HG03066 (cell line): ENCODE results near the gene SLC7A5.
"Not testable (repeated sequence)": the region's sequence is repeated elsewhere in the genome, so short reads cannot be mapped to it uniquely, and the experiment has no call there.

Experiments
- ATAC-seq: cut with Tn5 transposase; IDR thresholded peaks from one replicate; pipeline ENCODE4 v1.9.1; 2021; ENCODE audit warnings: low read depth; ENCODE audit not compliant: unreplicated experiment

Gene SLC7A5

DNA sequence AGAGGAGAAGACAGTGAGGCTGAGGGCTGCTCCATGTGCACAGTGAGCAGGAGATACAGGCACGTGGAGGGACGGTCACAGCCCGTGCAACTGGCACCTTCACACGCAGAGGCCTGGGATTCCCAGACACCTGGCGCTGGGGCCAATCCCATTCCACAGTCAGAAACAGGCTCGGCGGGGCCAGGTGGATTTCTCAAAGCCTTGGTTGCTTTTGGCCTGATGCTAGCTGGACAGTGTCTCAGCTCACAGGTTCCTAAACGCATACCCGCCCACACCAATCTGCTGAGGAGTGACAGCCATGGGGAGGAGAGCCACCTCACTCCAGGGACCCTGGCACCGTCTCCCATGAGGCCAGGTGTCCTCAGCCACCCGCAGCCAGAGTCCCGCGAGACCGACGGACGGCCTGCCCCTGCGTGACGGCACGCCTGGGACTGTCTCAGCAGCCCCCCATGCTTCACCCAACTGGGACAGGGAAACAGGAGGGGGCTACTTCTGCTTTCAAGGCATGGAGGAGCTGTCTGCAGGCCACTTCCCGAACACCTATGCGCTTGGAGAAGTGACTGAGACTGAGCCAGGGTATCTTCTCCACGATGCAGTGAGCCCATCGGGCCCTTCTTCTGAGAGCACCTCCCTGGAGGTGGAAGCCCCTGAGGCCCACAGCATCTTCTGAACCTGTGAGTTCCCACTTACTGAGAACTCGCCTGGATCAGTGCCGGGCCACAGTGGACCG lies 6.5 kb downstream of the SLC7A5 start:
- ATAC-seq: not testable (repeated sequence)

- not testable (repeated sequence) for ATAC-seq
Measured at GRCh38 chr16:87861300-87862099, 7.8 kb downstream of the SLC7A5 start.

DNA sequence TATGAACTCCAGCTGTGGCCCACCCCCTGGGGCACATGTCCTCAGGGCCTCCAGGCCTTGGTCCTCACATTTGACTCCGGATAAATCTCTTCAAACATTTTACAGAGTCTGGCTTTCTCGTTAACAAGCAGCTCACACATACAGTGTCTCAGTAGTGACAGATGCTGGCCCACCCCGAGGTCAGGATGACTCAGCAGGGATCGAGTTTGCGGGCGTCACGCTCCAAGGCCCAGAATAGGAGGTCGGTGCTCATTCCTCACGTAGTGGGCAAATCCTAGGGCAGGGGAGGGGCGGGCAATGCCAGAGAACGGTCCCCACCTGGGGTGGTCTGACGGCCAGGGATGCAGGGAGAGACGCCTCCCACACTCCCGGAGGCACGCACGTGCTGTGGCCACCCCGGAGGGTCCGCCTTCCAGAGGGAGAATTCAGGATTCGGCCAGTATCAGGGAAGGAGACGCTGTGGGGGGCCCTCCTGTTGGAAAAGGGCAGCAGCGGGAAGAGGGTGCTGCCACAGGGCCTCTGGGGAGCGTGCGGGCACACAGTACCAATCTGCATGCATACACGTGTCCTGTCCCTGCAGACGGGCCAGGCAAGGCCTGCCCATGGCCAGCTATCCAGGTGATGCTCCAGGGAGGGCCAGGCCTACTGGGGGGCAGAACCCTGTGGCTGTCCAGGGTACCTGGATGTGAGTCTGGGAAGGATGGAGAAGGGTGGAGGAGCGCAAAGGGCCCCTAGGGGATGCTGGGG lies 8.6 kb downstream of the SLC7A5 start:
- ATAC-seq: no peak

DNA sequence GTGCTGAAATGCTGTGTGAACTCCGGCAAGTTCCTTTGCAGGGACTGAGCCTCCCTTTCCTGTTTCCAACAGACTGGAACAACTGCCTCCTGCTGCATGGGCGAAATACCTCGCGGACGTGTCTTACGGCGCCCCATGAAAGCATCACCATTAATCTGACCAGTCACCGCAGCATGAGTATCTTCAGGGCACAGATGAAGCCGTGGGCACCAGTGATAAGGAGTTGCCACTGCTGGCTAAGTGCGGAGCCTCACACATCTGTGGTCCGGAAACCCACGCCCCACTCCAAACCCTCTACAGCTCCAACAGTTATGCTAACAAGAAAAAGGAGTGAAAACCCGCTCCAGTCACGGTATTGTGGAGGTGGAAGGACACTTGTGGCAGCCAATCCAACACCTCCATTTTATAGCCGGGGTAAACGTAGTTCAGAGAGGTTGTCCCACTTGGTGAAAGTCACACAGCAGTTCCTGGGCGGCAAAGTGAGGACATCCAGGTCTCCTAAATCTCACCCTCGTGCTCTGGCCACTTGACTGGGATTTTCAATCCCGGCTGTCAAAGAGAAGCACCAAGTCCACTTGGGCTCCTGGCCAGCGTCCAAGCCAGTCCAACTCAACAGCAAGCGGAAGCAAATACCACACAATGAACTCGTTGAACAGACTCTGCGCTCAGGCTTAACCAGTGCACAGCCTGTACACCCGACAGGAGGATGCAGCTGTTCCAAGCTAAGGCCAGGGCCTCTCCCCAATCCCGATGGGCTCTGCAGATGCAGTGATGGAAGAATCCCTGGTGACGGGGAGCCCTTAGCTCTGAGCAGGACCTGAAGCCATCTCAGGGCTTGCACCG lies 10.9 kb downstream of the SLC7A5 start:
- not testable (repeated sequence) for ATAC-seq

- ATAC-seq: no peak
Measured at GRCh38 chr16:87856791-87857228, 12.5 kb downstream of the SLC7A5 start.

GRCh38 chr16:87855852-87856715 lies 13.2 kb downstream of the SLC7A5 start:
- no peak for ATAC-seq

- no peak for ATAC-seq
Measured at GRCh38 chr16:87854907-87855683, 14.2 kb downstream of the SLC7A5 start.

DNA sequence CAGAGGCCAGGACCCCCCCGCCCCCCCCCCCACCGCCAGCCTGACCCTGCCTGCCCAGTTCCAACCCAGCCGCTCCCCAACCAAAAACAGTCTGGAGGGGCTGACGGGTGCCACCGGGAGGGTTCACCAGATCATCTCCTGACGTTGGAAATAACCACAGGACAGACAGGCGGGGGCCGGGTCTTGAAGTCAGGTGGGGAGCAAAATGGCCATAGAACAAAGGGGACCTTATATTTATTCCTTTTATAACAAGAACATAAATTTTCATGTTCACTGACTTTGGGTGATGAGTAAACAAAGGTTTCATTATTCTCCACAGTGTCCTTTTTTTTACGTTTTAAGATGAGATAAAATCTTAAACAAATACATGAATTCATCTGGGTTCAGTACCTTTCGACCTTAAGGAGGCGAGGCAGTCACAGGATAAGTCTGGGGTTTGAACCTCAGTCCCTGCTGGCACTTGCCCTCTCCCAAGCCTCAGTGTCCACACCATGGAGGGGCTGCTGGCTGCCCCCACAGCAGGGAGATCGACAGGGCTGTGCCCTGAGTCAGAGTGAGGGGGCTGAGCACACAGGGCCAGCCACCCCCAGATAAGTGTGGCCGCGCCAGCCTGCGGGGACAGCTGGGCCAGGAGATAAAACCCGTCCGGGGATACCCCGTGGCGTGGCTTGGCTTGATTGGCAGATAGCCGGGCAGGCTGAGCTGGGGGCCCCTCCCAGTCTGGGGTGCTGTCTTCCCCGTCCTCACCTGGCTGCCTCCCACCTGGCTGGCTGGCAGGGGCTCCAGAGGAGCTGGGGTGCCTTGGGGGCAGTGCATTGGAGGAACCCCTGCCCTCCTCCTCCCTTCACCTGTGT lies 15.0 kb downstream of the SLC7A5 start:
- ATAC-seq: no peak

DNA sequence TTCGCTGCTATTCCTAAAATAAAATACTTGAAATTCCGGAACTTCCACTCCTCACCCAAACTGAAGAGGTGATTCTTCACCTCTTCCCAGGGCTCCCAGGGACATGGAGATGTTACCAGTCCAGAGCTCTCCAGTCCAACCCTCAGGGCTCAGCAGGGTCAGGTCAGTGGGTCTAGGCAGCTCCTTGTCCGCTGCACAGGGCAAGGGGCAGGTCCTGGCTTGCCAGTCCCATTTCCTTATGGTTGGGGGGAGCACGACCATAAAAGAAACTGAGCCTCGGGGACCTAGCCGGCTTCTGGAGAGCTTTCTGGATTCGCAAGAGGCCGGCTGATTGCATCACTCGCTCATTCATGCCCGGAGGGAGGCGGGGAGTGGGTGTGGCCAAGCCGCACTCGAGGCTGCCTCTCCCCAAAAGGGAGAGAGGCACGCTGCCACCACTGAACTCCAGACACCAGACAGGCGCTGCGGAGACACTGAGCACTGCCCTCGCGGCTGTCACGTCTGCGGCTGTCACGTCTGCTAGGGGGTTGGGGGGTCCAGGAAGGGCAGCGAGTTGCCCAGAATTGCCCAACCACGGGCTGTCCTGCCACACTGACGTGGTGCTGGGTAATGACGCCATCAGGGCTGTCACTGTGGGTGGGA lies 15.8 kb downstream of the SLC7A5 start:
- ATAC-seq: no peak

- no peak for ATAC-seq
Measured at GRCh38 chr16:87851601-87852000, 17.7 kb downstream of the SLC7A5 start.

GRCh38 chr16:87851141-87851587 lies 18.1 kb downstream of the SLC7A5 start:
- ATAC-seq: no peak

GRCh38 chr16:87850009-87851006 lies 19.0 kb downstream of the SLC7A5 start:
- ATAC-seq: no peak

GRCh38 chr16:87849419-87850008 lies 19.8 kb downstream of the SLC7A5 start:
- no peak for ATAC-seq

GRCh38 chr16:87848676-87849345 lies 20.5 kb downstream of the SLC7A5 start:
- ATAC-seq: no peak
